Measurements from ENCODE around the gene NTN3.
A peak's percentile ranks its signal among the peaks of the same experiment; 100 is the strongest.

DNA sequence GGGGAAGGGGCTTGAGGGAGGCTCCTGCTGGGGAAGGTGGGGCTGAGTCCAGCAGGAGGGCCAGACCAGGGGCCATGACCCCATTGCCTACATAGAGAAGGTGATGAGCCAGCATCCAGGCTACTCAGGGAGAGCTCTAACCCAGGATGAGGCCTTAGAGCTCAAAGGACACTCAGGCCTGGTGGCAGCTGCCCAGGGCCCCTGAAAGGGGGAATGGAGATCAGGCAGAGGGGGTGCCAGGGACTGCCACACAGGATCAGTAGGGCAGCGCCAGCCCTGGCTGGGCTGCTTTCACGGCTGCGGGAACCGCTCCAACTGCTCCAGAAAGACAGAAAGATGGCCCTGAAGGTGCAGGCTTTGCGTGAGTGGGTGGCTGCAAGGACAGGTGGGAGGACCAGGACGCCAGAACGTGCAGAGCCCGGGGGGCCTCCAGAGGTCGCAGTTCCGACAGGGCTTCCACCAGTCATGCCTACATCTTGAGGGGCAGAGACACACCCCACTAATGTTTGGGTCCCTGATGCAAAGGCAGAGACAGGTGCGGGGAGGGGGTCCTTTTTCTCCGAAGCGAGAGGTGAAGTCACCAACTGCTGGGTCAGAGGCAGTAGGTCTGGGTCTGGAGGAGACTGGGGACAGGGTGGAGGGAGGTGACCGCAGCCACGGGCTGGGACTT, 41.8 kb downstream of the NTN3 start:
- TF ChIP-seq, protein P1, sequence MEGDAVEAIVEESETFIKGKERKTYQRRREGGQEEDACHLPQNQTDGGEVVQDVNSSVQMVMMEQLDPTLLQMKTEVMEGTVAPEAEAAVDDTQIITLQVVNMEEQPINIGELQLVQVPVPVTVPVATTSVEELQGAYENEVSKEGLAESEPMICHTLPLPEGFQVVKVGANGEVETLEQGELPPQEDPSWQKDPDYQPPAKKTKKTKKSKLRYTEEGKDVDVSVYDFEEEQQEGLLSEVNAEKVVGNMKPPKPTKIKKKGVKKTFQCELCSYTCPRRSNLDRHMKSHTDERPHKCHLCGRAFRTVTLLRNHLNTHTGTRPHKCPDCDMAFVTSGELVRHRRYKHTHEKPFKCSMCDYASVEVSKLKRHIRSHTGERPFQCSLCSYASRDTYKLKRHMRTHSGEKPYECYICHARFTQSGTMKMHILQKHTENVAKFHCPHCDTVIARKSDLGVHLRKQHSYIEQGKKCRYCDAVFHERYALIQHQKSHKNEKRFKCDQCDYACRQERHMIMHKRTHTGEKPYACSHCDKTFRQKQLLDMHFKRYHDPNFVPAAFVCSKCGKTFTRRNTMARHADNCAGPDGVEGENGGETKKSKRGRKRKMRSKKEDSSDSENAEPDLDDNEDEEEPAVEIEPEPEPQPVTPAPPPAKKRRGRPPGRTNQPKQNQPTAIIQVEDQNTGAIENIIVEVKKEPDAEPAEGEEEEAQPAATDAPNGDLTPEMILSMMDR (IDR thresholded peaks at IDR 0.05; ENCODE audit: low read depth, low read length, poor library complexity, severe bottlenecking) = peak; percentile 78
- TF ChIP-seq EZH2phosphoT487 (IDR thresholded peaks at IDR 0.05; ENCODE audit: borderline replicate concordance, low read length) = no peak
